H1 (cell line): ENCODE measurements around the gene EPN3.

Experiments
- CTCF ChIP-seq, 3 experiments: IDR thresholded peaks; 1 replicate in 2 of 3; 2 replicates in 1 of 3; pipeline versions ENCODE4 v1.5.1 to v1.6.1; 2011; ENCODE audit warnings: low read length in 3 of 3, mild to moderate bottlenecking in 3 of 3, inconsistent platforms in 2 of 3, low read depth in 1 of 3, moderate library complexity in 1 of 3; ENCODE audit not compliant: insufficient read depth in 1 of 3; ENCODE audit errors: control extremely low read depth in 1 of 3
- EP300 ChIP-seq, 2 experiments: IDR thresholded peaks; 1 replicate in 1 of 2; 2 replicates in 1 of 2; pipeline ENCODE4 v1.6.1; 2011 to 2012; ENCODE audit warnings: low read depth in 2 of 2, low read length in 2 of 2, mild to moderate bottlenecking in 2 of 2, borderline replicate concordance in 1 of 2, inconsistent platforms in 1 of 2, moderate library complexity in 1 of 2
- MAX ChIP-seq: IDR thresholded peaks from 2 replicates; pipeline ENCODE4 v1.6.1; 2012; ENCODE audit warnings: inconsistent platforms
- POLR2A ChIP-seq, 2 experiments: IDR thresholded peaks; 1 replicate in 1 of 2; 2 replicates in 1 of 2; pipeline ENCODE4 v1.6.1; 2011; ENCODE audit warnings: low read depth in 2 of 2, low read length in 2 of 2, mild to moderate bottlenecking in 2 of 2; ENCODE audit errors: control extremely low read depth in 1 of 2
- SP1 ChIP-seq: IDR thresholded peaks from 2 replicates; pipeline ENCODE4 v1.6.1; 2011; ENCODE audit warnings: low read depth, low read length
- SP4 ChIP-seq: IDR thresholded peaks from 2 replicates; pipeline ENCODE4 v1.6.1; 2012; ENCODE audit warnings: low read length, inconsistent platforms
- SRF ChIP-seq: IDR thresholded peaks from 2 replicates; pipeline ENCODE4 v1.6.1; 2011; ENCODE audit warnings: mild to moderate bottlenecking, low read depth, low read length, moderate library complexity

- TF ChIP-seq SRF (no peak), SP1 (no peak), CTCF (IDR thresholded peaks at IDR 0.05; ENCODE audit: control extremely low read depth in 1 of 3, insufficient read depth in 1 of 3, low read depth in 1 of 3, low read length in 3 of 3) (no peak), POLR2A (IDR thresholded peaks at IDR 0.05; ENCODE audit: control extremely low read depth in 1 of 2, low read depth in 2 of 2, low read length in 2 of 2) (no peak), EP300 (IDR thresholded peaks at IDR 0.05; ENCODE audit: borderline replicate concordance in 1 of 2, low read depth in 2 of 2, low read length in 2 of 2) (no peak), SP4 (no peak), MAX (no peak)
Observed at GRCh38 chr17:50545311-50545710, 12.8 kb downstream of the EPN3 start.
